DMS53 treated with DMSO at 0.1 percent for 48 hours (cell line): ENCODE measurements around the gene COLEC11.
"Not testable (repeated sequence)": the region's sequence is repeated elsewhere in the genome, so short reads cannot be mapped to it uniquely, and the experiment has no call there.

Experiments used
- DNase-seq: peaks from one replicate; lab custom pipeline; 2025; ENCODE audit not compliant: unreplicated experiment; lab: John Stamatoyannopoulos, UW

The COLEC11 gene

DNA sequence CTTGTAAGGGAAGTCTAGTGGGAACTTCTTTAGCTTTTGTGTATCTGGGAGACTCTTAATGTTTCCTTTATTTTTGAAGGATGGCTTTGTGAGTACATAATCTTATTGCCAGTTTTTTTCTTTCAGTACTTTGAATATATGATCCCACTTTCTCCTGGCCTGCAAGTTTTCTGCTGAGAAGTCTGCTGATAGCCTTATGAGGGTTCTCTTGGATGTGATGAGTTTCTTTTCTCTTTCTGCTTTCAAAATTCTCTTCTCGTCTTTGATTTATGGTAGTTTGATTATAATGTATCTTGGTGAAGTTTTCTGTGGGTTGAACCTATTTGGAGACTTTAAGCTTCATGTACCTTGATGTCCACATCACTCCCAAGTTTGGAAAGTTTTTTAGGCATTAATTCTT is 28.1 kb downstream of the COLEC11 start:
- DNase-seq: no peak

DNA sequence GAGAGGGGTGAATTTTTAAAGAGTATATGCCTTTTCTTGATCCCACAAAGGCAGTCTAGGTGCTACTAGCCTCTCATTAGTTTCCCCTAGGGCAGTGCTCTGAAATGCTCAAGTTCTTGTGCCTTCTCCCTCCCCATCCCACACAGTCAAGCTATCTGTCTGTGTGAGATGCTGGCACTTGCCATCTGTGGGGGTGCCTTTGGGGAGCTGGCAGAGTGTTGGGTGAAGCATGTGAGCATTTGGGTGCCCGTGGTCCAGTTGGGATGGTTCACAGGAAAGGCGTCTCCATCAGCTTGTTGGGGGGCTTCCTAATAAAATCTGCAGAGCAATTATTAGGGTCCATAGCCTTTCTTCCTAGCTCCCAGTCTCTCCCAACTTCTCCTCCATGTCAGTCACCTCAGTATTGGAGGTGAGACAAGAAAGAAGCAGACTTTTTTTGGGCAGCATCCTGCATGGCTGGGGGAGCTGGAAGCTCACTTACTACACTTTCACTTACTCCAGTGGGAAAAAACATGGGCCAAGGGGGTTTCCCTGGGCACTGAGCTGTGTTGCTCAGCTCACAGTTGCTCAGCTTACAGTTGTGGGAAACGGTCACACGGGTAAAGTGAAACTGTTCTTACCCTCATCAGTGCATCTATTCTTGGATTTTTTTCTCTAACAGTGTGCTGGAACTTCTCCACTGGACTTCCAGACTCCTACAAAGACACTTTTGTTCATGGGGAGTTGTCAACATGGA is 29.3 kb downstream of the COLEC11 start:
- no peak for DNase-seq

- DNase-seq: no peak
These were observed 30.3 kb downstream of the COLEC11 start for GRCh38 chr2:3625186-3625585.

GRCh38 chr2:3626118-3626811 is 31.4 kb downstream of the COLEC11 start:
- no peak for DNase-seq

DNA sequence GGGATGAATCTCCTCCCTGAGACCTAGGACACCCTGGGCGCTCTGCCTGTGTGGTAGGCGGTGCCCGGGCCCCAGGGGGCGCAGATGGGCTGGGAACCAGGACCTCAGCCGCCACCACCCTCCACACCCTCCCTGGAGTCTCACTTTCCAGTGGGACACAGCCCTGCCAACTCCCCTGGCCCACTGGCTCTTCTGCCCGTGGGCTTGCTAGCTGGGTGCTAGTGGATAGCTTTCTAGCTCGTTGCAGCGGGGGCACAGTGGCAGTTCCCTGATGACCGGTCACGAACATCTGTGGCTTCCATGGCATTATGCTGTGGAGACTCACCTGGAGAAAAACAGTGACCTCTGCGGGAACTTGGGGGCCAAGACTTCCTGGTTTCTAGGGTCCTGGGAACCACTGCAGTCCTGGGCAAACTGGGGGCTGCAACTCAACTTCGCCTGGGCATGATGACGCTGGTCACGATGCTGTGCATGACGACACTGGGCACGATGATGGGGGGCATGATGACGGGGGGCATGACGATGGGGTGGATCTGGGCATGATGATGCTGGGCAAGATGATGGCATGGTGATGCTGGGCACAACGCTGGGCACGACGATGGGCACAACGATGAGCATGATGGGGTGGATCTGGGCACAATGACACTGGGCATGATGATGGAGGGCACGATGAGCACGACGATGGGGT is 32.0 kb downstream of the COLEC11 start:
- DNase-seq: no peak

GRCh38 chr2:3627500-3628100 is 32.7 kb downstream of the COLEC11 start:
- DNase-seq: no peak

DNA sequence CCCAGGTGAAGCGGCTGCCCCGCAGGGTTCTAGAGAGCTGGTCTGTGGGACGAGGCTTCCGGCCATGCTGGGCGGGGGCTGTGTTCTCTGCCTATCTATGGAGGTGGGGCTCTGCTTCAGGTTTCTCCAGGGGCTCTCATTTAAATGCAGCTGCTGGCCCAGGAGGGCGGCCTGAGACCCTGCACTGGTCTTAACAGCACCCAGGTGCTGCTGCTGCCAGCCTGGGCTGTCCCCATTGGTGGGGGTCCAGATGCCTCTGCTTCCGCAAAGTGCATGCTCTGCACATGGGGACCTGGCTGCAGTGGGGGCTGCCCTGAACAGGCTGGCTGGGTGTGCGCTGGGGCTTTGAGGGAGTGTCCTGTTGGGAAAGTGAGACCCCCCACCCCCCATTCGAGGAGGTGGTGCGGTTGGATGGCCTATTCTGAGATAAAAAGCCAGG is 33.3 kb downstream of the COLEC11 start:
- no peak for DNase-seq

GRCh38 chr2:3628800-3629199 is 33.9 kb downstream of the COLEC11 start:
- no peak for DNase-seq

DNA sequence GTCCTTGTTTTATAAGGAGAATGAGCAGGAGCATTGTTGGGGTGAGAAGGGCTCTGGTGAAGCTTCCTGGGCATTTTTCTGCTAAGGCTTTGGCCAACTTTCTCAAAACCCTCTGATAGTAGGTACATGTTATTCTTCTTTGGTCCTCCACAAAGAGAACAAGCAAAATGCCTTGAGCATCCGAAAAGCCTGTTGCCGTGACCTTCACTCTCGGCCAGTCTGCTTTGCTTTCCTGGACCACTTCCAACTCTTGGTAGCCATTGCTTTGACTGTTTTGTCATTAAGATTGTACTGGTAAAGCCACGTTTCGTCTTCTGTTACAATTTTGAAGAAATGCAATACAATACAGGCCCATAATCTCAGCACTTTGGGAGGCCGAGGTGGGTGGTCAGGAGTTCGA is 35.7 kb downstream of the COLEC11 start:
- DNase-seq: no peak

GRCh38 chr2:3631161-3631850 is 36.4 kb downstream of the COLEC11 start:
- no peak for DNase-seq

- no peak for DNase-seq
These were observed 37.1 kb downstream of the COLEC11 start for GRCh38 chr2:3631851-3632659.

DNA sequence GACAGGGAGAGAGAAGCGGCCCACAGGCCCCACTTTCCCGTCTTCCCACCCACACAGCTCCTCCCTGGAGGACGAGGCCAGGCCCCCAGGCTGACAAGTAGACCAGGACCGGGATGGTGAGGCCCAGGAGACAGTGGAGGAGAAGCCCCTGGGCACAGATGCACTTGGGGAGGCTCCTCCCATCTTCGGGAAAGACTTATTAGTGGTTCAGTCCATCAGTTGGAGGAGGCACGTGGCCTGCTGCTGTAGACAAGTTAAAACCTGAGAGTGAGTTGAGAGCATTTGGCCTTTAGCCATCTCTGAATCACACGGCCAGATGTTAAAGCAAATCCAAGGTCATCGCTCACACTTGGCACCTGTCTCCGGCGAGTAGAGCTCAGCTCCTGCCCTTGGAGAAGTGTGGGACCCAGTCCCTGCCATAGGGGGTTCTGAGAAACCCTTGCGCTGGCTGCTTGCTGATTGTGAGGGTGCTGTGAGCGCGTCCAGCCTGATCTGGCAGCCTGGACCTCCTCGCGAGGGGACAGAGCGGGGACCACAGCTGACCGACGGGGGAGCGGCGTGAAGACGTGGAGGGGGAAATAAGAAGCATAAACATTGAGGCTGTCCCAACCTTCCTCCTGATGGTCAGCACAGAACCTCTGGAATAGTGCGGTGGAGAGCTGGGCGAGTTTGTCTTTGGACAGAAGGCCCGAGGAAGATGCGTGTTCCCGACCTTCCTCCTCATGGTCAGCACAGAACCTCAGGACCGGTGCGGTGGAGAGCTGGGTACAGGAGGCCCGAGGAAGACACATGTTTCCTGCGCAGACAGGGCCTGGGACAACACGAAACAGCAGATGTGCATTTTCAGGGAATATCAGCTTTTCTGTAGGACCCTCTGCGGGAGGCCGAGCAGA is 38.4 kb downstream of the COLEC11 start:
- DNase-seq: no peak

DNA sequence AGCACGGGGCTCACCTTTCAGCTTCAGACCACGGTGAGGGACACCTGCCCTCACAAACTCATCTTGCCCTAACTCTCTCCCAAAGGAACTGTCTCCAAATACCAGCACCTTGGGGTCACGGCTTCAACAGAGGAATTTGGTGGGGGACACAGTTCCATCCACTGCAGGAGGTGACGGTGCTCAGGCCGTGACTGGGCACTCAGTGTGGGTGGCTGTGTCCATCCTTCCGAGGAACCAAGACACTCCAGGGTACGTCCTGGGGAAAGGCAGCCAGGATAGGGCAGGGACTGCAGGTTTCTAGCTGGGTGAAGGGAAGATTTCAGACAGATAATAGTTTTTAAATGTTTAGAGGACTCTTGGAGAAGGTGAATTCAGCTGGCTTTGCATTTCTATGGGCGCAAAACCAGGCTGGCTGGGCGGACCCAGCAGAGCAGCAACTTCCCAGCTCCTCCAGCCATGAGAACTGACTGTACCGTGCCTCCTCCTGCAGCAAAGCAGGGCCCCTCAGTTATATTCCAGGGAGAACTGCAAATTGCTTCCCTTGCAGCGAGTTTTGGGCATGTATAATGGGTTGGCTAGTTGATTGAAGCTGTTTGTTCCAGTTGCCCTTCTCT is 39.2 kb downstream of the COLEC11 start:
- DNase-seq: no peak

DNA sequence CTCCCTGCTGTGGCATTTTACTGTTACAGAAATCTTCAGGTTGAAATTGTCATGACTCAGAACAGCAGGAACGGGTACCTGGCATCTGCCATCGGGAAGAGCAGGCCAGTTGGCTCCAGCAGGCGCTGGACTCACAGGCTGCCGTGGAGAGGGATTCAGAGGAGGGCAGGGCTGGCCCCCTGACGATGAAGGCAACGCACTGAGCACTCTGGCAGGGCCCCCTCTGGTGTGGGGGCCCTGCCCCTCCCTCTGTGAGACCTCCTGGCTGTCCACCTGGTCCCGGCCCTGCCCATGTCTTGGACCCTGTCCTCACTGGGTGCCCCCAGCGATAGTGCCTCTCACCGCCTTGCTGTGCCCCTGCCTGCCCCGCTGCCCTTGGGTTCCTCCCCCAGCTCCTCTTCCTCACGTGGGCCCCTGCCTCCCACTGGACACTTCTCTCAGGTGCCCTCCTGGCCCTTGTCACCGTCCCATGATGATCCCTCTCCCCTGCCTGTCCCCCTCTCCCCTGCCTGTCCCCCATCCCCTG is 39.7 kb downstream of the COLEC11 start:
- DNase-seq: no peak

DNA sequence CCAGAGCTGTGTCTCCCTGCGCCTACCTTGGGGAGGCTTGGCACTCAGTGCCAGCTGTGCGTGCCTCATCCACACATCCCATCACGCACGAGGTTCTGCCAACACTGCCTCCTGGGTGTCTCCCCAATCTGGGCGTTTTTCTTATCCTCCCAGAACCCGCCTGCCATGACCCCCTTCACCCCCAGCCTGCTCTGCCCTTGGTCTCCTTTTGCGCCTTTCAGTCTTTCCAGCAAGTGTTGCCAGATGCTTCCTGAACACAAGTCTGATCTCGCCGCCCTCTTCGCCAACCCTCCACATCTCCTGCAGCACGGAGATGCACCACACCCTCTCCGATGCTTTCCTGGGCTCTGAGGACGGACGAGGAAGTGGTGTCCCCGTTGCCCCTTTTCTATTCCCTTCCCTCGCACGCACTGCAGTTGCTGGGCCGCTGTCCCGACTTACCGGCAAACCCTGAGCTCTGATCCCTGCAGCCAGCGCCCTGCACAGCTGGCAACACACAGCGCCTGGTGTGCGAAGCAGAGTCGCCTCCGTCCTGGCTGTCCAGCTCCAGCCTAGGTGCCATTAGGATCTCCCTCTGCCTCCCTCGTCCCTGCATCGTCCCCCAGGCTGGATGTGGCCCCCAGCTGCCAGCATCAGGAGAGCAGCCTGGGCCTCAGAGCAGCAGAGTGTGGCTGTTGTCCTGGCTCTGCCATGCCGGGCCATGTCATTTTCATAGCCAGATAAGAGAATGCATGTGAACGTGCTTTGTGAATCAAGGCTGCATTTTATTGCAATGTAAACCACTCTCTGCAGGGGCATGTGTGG is 40.5 kb downstream of the COLEC11 start:
- no peak for DNase-seq

DNA sequence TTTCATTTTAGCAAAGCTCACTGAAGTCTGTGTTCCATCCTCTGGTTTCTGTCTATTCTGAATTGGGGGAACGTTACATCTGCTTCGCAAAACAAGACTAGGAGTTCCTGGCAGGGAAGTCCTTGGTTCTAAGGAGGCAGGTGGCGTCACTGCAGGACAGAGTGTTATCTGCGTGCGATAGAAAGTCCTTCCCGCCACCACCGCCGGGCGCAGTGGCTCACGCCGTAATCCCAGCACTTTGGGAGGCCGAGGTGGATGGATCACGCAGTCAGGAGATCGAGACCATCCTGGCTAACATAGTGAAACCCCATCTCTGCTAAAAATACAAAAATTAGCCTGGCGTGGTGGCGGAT is 41.0 kb downstream of the COLEC11 start:
- not testable (repeated sequence) for DNase-seq

- DNase-seq: no peak
These were observed 41.8 kb downstream of the COLEC11 start for GRCh38 chr2:3636586-3637310.
